Pons (tissue), 1 donor: ENCODE results near the gene DIAPH2.
"Not testable (repeated sequence)": the region's sequence is repeated elsewhere in the genome, so short reads cannot be mapped to it uniquely, and the experiment has no call there.

Experiments
- DNase-seq: peaks from one replicate; pipeline ENCODE4 v3.0.0-alpha.2; 2016; ENCODE audit warnings: low spot score

The DIAPH2 gene

DNA sequence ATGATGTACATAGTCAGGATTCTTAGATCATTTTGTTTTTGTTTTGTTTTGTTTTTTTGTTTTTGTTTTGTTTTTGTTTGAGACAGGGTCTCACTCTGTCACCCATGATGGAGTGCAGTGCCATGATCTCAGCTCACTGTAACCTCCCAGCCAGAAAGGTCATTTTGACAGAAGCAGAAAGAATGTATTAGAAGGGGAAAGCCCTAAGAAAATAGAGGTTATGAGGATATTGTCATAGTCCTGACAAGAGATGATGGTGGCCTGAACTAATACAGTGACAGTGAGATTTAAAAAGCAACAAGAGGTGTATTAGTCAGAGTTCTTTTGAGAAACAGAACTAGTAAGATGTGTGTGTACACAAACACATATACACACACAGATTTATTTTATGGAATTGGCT lies 702.4 kb downstream of the DIAPH2 start:
- no peak for DNase-seq

DNA sequence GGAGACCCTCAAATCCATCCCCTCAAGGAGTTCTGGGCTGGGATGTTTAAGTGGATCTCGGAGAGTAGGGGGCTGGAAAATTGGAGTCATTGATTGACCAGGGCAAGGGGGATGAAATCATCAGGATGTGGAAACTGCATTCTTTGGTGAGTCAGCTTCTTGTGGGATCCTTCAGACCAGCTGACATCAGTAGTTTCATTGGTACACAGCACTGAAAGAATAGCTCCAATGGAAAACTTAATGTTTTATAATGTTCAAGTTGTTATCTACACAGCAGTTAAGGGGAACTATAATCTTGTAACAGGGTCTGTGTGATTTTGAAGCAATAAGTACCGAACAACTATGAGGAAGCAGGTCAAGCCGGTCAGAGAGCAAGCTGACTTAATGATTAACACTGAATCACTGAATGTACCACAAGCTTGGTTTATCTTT lies 705.1 kb downstream of the DIAPH2 start:
- no peak for DNase-seq

DNA sequence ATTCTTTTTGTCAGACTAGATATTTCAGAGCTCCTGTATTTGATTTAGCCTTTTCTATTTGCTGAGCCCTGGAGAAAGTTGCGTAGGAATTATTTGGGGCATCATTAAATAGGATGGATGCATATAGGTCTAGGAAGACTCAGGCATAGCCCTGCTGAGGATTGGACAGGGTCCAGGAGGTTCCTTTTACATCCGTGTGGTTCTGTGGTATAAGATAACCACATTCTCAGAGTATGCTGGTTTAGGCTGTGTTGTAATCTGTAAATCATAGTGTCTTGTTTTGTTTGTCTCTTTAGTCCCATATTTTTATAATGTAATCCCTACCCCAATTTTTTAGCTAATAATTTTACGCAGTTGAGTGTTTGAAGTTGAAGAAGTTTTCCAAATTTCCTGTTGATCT lies 712.7 kb downstream of the DIAPH2 start:
- DNase-seq, result no peak

- DNase-seq, result no peak
These were observed 713.4 kb downstream of the DIAPH2 start for GRCh38 chrX:97398030-97398551.

- DNase-seq, result no peak
These were observed 714.8 kb downstream of the DIAPH2 start for GRCh38 chrX:97399400-97399799.

GRCh38 chrX:97400492-97400891 lies 715.9 kb downstream of the DIAPH2 start:
- no peak for DNase-seq

- DNase-seq, result no peak
These were observed 716.5 kb downstream of the DIAPH2 start for GRCh38 chrX:97401154-97401553.

DNA sequence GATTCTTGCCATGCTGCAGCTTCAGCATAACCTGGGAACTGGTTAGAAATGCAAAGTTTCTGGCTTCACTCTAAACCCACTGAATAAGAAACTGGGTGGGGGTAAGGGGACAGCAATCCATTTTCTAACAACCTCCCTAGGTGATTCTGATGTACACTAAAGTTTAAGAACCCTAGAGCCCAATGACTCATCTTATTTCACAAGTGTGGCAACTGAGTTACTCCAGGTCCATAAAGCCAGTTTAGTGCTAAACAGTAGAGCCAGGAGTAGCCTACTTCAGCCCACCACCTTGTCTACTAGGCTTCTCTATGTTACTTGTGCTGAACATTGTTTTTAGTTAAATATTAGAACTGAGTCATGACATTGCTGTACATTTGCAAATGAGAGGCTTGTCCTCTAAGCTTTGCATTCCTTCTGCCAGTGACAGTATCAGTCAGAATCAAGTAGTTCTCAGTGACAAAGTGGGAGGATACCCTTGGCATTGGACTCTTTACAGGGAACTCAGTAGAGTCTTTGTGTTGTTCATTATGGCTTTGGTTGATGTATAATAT lies 717.0 kb downstream of the DIAPH2 start:
- DNase-seq, result no peak

DNA sequence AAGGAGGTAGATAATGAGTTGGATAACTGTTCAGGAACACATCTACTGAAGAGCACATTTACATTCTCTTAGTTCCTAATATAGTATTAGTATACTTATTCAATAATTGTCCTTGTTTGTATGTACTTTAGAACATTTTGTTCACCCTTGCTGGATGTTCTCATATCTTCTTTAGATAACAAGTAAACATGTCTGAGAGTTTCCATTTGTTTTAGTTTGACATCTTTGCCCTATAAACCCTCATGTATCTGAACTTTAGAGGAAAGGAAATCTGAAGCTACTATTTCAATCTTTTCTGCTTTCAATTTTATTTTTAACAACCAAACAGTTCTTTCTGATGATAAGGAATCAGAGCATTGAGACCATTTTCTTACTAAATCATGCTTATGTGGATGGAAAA lies 717.7 kb downstream of the DIAPH2 start:
- no peak for DNase-seq

GRCh38 chrX:97402903-97403302 lies 718.3 kb downstream of the DIAPH2 start:
- no peak for DNase-seq

- no peak for DNase-seq
These were observed 720.5 kb downstream of the DIAPH2 start for GRCh38 chrX:97405031-97405660.

DNA sequence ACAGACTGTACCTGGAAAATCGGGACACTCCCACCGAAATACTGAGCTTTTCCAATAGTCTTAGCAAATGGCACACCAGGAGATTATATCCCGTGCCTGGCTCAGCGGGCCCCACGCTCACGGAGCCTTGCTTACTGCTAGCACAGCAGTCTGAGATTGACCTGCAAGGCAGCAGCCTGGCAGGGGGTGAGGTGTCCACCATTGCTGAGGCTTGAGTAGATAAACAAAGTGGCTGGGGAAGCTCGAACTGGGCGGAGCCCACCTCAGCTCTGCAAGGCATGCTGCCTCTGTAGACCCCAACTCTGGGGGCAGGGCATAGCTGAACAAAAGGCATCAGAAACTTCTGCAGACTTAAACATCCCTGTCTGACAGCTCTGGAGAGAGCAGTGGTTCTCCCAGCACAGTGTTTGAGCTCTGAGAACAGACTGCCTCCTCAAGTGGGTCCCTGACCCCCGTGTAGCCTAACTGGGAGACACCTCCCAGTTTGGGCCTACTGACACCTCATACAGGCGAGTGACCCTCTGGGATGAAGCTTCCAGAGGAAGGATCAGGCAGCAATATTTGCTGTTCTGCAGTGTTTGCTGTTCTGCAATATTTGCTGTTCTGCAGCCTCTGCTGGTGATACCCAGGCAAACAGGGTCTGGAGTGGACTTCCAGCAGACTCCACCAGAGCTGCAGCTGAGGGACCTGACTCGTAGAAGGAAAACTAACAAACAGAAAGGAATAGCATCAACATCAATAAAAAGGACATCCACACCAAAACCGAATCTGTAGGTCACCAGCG lies 725.2 kb downstream of the DIAPH2 start:
- DNase-seq, result not testable (repeated sequence)

GRCh38 chrX:97416461-97416860 lies 731.8 kb downstream of the DIAPH2 start:
- no peak for DNase-seq

- no peak for DNase-seq
These were observed 744.5 kb downstream of the DIAPH2 start for GRCh38 chrX:97429101-97429500.

- DNase-seq, result no peak
These were observed 746.6 kb downstream of the DIAPH2 start for GRCh38 chrX:97431281-97431680.

- DNase-seq, result no peak
These were observed 761.7 kb downstream of the DIAPH2 start for GRCh38 chrX:97446298-97446882.

- DNase-seq, result no peak
These were observed 762.7 kb downstream of the DIAPH2 start for GRCh38 chrX:97447306-97447705.

DNA sequence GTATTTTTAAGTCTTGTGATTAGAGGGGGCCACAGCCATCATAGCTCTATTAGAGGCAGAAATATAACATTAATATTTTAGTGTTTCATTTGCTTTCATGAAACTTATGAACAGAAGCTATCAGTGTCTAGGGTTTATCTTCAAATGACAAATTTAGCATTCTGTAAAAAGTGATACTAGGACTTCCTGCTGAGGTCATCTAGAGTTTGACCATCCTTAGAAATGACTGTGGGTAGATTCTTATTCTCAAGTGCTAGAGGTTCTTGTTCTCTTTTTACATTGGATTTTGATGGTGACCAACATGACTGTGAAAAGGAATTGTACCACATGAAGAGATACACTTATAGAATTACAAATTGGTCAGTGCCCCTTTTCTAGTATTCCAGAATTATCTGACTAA lies 767.6 kb downstream of the DIAPH2 start:
- no peak for DNase-seq

- no peak for DNase-seq
These were observed 777.1 kb downstream of the DIAPH2 start for GRCh38 chrX:97461763-97462162.

DNA sequence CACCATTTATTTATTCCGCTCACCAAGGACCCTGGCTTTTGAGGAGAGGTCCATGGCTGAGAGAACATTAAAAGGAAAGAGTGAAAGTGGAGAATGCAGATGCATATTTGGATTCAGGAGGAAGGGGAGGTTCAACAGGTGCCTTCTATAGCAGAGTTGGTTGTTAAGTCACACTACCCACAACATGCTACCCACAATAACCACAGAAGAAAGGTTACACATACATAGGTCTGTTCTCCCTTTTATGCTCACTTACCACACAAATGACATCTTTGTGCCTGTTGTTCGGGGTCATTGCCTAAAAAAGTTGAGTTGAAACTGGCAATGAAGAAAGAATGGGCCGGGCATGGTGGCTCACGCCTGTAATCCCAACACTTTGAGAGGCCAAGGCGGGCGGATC lies 786.4 kb downstream of the DIAPH2 start:
- no peak for DNase-seq

DNA sequence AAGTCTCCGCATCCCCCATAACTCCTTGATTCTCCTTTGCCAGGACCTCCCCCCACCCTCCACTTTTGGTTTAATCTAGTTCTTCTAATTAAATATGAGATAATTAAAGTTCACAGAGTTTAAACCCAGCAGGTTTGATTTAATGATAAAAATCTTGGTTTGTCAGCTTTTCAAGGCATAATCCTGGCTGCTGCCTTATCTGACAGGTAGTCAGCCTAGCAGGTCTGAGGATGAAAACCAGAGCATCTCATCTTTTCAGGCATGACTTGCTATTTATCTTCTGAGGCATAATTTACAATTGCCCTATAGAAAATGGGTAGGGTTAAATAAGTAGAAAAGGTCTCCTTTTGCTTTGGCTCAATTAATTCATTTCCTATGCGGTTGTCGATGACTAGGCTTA lies 790.3 kb downstream of the DIAPH2 start:
- no peak for DNase-seq

DNA sequence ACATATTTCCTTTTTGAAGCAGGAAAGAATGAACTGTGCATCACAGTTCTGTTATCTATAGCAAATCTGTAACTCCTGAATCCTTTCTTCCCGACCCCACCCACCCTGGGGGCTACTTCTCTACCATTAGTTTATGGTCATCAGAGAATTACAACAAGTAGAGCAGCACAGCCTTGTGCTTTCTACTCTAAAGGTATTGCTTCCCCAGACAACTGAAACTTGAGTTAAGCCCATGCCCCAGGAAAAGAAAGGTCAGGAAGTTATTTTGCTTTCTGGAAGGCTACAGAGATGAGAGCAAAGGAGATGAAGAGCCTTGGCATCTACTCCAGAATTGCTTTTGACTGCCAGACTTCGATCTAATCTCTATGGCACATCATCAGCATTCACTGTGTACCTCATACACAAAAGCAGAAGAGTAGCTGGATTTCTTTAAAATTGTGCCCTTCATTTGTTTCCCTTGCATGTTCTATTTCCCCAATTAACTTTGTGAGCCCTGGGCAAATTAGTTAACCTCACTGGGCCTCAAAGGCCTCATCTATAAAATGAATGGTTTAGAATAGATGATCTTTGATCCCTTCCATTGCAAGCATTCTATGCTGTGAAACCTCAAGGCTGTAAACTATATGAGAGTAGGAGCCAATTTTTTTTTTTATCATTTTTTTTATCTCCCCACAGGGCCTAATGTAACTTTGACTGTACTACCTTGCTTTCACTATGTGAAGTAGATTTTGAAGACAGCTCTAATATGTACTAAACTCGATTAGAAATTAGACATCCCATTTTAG lies 794.7 kb downstream of the DIAPH2 start:
- no peak for DNase-seq
